ENCODE results near the gene MYRF.

- TF ChIP-seq CTCF (IDR thresholded peaks at IDR 0.05) (no peak), POLR2A (IDR thresholded peaks at IDR 0.05) (no peak)
Measured at GRCh38 chr11:61778357-61778886, 26.0 kb downstream of the MYRF start.
